ENCODE data around the gene CDH9.
"Not testable (repeated sequence)": the region's sequence is repeated elsewhere in the genome, so short reads cannot be mapped to it uniquely, and the experiment has no call there.

The CDH9 gene

DNA sequence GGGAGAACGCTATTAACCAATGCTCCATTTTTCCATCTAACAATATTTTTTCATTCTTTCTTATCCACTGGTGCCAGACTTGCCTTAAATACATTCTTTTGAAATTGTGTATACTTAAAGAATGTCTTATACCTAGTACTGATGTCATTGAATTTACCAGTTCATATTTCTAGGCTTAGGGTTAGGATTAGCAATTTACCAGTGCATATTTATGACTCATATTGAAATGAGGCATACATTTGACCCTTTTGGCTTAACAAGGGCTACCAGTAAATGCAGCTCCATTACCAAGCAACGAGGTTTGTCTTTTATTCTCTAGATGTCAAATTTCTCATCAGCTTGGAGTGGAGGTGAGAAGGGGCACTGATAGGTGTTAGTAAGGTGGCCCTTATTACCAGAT is 89.5 kb downstream of the CDH9 start:
- no peak for DNase-seq

DNA sequence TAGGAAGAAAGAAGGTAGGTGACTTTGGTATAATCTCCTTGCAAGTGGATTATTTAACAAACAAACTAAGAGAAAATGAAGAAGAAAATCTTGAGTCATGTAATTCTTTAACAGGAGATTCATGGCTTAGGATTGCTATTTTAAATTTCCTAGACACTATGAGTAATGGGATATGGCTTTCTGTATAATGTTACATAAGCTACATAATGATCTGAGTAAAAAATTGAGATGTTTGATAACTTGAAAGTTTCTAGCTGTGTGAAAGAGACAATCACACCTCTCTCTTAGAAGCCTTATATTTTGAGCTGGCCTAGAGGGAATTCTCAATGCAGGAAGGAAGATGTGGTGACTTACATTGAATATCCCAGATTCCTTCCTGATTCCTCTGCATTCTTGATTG is 92.5 kb downstream of the CDH9 start:
- no peak for DNase-seq

DNA sequence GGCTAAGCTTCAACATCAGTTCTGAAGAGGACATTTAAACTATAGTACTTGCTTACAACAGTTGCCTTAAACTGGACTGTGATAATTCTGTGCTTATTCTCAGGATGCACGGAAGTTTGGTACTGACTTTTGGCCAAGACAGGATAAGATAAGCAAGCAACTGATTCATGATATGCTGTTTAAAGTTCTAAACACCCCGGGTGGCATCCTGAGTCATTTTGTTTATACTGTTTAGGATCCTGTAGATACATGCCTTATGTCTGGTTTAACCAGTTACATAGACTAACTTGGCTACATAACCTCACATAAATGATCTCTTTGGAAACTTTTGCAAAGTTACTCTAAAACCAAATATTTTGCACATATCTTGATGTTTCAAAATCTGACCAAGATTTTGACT is 95.9 kb downstream of the CDH9 start:
- DNase-seq = no peak

DNA sequence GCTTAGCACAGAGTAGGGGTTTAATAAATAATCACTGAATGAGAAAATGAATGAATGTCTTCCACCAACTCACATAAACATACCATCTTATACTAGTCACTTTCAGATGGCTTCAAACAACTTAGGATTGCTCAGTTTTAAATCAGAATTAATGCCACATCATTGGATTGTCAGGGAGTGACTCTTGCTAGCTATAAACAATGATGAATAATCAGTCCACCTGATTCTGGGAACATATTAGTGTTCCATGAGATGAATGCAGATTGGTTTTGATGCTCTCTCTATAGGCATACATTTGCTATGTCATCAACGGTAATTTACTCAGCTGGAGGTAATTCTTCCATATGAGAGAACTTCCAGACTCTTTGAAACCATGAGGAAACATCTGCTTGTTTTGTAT is 97.4 kb downstream of the CDH9 start:
- DNase-seq = no peak

DNA sequence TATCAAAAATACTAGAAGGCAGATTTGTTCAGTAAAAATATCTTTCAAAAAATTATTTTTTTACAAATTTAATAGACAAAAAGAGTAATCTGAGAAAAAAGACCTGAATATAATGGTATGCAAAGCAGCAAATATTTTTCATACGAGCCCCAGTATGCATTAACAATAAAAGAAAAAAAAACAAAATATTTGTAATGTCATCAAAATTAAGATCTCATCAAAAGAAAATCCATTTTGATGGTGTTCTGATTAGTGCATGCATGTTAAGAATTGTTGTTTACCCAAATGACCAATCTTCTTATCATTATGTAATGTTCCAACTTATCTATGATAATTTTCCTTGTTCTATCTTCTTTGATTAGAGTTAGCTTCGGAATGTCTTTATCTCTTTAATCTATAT is 106.1 kb downstream of the CDH9 start:
- DNase-seq = no peak

DNA sequence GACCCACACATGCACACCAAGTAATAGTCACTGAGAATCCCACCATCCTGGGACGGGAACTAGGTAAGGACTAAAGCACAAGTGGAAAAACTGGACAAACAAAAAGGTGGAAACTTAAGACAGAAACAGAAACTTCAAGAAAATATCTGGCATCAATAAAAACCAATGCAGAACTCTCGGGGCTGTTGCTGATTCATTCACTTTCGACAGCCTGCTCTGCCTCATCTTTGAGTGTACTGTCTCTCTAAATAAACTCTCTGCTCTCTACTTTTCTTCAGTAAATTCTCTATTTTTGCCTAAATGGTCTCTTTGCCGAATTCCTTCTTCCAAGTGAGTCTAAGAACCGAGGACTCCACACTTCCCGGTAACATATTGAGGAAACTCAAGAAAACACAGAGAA is 116.9 kb downstream of the CDH9 start:
- DNase-seq = no peak

DNA sequence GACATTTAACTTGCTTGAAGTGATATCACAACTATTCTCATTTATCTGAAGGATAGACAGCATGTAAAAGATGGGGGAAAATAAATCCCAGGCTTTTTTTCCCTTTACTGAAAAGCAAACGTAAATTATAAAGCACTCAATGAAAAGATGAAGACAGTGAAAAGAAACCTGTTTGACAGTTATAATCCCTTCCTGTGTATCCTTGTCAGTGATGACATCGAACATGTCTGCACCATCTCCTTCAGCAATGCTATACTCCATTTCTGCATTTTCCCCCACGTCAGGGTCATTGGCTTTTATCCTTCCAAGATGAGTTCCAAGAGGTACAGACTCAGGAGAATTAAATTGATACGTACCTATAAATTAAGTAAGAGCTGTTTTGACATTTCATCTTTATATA is 134.9 kb downstream of the CDH9 start:
- DNase-seq = no peak

DNA sequence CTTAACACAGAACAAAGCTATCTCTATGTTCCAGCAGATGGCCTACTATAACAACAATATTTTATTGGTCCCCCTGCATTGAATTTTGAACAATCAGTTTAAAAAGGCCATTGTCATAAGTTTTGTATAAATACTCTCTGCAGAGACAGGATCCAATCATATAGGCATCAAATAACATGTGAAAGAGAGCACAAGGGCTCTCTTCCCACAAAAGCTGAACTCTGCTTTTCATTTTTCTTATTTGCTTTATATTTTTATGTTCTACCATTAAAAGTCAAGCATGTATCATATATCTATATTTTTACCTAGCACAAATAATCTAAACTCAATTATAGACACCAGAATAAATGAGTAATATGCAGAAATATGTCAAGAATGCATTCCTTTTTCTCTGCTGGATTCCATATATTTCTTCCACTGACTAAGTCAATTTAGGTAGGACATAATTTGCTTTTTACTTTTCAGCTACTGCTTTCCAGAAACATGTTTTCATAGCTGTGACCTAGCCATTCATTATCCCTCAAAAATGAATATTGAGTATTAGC is 143.6 kb downstream of the CDH9 start:
- no peak for DNase-seq

DNA sequence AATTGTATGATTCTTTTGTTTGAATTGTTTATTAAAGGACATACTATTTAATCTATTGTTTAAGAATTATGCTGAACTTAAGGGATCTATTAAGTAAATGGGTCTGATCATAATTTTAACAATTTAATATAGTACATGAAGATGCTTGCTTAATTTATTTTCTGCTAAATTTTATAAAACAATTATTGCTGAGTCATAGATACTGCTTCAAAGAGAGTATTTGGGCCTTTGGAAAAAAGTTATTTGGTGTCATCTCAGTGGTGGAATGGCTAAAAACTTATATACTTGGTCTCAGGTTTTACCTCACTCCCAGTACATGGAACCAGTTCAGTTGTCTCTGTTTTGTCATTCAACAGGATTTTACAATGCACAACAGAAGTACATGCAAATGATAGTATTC is 145.3 kb downstream of the CDH9 start:
- no peak for DNase-seq

DNA sequence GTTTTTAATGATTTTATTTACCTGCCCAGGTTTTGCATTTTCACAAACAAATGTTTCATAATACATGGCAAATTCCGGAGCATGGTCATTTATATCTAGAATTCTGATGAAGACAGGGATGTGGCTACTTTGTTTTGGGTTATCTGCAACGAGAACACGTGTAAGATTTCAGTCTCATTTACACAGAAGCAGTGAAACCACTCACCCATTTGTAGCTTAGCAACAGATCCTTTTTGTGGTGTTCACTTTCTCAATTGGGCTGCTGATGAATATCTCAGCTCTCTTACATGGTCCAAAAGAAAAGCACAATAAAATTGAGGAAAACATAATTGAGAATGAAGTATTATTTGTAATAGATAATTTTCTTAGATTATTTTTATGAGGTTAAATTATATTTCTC is 148.6 kb downstream of the CDH9 start:
- no peak for DNase-seq

DNA sequence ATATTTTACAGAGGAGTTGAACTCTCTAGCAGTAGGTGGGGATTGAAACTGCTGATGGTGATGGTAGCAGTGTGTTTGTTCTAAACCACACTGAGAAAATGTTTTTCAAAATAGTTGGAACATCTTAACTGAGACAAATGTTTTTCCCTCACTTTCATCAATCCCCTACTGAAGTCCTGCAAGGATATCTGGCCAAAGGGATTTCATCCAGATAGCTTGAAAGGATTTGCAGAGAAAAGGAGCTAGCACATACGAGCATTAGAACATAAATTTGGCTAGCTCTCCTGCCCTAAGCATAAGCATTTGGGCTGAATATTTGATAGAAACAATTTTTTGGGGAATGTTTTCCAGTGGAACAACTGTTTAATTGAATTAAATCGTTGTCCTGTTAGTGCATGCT is 153.9 kb downstream of the CDH9 start:
- DNase-seq = no peak

DNA sequence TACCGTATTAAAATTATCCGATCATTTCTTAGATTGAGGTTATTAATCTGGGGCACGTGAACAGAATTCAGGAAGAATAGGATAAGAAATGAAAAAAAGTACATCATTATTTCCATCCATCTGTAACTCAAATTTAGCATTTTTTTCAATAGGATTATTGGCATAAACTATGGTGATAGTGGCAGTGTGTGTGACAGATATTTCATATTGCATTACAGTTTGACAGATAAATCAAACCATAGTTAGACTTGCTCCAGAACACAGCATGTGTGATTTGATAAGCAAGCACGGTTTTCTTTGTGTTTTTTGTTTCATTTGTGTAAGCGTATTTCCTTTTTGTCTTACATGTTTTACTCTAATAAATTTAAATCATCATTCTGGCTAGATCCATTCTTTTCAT is 155.0 kb downstream of the CDH9 start:
- DNase-seq = no peak

DNA sequence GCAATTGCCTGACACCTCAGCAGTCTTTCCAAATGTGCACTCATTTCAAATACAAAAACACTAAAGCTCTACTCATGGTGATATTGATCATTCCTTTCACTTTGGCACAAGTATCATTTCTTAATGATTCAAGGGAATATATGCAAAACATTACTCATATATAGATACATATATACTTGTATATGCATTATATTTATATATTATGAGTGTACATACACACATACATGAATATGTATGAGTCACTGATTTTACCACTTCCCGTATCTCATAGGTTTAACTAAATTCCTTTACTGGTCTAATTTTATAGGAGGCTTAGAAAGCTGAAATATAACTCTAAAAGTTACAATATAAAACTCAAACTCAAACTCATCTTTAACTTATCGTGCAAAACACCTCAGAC is 156.5 kb downstream of the CDH9 start:
- no peak for DNase-seq

DNA sequence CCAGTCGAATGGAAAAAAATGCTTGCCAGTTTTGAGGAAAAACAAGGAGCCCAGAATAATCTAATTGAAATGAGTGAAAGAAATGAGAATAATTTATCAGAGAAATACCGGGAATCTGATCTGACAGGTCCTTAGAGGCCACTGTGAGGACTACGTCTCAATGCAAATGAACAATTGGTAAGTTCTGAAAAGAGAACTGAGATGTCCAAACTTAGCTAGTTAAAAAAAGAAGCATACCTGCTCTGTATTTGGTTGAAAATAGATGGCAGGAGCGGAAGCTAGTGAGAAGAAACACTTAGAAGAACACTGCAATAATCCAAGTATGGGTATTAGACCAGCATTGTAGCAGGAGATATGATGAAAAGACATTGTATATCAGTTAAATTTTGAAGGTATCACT is 161.2 kb downstream of the CDH9 start:
- DNase-seq = no peak

DNA sequence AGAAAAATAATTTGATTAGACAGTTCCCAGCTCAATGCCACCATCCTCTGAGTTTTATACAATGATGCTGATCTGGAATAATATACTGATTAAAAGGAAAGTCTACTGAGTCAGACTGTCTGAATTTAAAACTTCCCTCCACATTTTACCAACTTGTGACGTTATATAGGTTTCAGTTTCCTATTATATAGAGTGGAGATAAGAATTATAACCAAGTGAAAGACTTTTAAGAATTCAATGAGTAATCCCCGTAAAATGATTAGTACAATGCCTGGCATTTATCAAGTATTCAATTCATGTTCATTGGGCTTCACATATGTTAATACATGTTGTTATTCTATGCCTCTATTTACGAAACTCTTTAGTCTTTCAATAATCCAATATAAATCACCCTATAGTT is 166.0 kb downstream of the CDH9 start:
- DNase-seq = no peak

DNA sequence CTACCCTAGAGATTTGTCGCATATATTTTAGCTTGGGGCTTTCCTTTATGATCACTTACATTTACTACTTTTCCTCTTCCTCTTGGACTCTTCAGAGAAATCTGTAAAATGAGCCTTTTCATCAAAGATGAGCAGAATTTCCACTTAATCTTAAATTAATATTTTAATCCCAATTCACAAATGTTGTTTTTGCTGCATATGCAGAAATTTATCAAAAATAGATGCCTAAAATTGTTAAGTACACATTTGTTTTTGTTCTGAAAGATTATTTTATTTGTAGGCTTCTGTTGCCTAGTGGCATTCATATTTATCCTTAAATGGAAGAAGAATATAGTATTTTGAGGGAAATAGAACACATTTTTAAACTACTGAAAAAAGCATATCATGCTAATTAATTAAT is 168.6 kb downstream of the CDH9 start:
- no peak for DNase-seq

DNA sequence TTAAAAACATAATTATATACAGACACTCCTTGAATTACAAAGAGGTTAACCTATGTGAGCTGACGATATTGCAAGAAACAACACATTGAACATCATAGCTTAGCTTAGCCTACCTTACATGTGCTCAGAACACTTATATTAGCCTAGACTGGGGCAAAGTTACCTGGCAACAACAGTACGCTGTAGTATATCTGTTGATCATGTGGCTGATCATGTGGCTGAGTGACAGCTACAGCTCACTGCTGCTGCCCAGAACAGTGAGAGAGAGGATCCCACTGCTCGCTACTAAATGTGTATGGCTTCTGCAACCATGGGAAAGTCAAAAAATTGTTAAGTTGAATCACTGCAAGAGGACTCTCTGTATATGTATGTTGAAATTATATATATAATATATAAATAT is 169.9 kb downstream of the CDH9 start:
- no peak for DNase-seq

DNA sequence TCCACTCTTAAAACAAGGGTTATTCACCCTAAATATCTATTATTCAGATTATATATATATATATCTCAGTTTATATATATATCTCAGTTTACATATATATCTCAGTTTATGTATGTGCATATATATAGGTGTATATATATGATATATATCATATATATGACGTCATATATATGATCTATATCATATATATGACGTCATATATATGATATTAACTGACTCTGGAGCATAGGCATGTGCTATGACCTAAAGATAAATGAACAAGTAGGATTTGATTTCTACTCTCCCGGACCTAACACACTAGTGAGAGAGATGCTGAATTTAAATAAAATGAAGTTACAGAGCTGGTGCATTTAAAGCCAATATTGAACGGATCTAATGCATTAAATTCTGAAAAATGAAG is 174.3 kb downstream of the CDH9 start:
- no peak for DNase-seq

DNA sequence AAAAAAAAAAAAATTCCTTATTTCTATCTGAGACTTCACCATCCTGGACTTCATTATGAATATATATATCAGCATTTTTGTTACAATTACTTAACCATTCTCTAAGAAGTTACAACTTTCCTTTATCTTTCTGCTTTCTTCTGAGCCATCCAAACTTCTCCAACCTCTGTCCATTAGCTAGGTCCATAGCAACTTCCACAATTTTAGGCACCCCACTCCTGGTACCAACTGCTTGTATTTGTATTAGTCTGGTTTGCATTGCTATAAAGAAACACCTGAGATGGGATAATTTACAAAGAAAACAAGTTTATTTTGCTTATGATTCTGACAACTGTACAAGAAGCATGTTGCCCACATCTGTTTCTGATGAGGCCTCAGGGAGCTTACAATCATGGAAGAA is 182.1 kb downstream of the CDH9 start:
- no peak for DNase-seq

DNA sequence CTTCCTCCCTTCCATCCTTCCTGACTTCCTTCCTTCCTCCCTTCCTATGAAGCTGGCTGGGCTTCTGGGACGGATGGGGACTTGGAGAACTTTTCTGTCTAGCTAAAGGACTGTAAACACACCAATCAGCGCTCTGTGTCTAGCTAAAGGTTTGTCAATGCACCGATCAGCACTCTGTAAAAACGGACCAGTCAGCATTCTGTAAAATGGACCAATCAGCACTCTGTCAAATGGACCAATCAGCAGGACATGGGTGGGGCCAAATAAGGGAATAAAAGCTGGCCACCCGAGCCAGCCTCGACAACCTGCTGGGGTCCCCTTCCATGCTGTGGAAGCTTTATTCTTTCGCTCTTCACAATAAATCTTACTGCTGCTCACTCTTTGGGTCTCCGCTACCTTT is 185.9 kb downstream of the CDH9 start:
- DNase-seq = not testable (repeated sequence)

DNA sequence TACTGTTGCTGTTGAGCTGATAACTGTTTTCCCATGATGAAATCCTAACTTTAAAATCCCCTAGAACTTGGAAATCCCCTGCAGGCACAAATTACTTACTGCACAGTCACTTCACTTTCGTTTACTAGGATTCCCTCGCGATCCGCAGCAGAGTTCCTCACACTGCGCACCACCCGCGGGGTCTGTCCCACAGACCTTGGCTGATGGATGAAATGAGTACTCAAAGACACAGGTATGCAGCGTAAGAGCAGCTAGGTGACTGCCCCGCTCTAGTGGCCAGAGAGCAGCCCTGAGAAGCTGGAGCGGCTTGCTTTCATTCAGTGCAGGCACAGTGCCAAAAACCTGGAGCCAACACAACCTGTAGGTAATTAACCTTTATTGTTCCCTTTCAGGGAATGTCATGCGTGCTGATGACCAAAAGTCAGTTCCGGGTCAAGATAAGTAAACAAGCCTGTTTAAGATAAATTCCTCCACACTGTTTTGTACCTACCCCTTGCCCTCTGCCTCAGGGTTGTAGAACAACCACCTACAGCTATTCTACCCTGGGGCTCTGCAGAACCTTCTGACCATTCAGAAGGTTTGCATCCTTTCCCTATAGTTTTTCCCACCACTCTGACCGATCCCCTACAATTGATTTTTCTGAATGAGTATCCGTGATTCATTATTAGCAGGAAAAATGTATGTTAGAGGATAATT is 191.2 kb downstream of the CDH9 start:
- DNase-seq = no peak

DNA sequence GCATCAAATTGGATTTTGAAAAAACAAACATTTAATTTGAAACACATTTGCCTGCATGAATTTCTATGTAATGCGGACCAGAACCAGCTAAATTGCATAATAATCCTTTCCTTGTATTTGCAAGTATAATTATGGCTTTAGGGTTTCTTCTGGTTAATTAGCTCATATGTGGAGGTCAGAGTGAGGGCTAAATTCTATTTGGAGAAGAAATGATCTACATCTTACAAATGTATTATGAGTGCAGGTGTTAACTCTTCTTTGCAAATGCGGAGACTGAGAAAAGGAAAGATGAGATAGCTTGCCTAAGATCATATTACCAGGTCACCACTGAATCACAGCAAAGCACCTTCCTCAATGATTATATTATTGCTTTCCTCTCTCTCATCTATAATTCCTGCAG is 194.7 kb downstream of the CDH9 start:
- DNase-seq = no peak

DNA sequence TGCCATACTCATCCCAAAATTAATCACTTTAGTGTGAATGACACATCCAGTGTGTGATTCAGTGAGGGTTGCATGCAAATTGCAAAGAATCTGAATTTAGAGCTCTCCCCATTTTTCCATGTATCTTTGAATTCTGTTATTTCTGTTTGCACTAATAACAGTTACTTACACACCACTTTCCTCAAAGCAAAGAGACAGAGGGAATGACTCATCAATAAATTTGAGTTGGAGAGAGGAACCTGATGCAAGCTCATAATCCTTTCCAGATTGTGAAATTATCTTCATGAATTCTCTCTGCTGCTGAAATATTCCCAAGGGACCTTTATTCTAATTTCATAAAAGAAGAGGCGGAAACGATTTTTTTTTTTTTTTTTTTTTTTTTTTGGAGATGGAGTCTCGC is 204.8 kb downstream of the CDH9 start:
- DNase-seq = no peak

Data from CD4-positive, alpha-beta T cell treated with Interferon alpha-2 for 1 hour (primary cell).